Fibroblast of peridontal ligament (primary cell): ENCODE measurements around the gene COPS9.

Experiments used
- DNase-seq: peaks from one replicate; pipeline ENCODE4 v3.0.0-alpha.2; 2010; ENCODE audit errors: extremely low read depth

COPS9 gene

DNA sequence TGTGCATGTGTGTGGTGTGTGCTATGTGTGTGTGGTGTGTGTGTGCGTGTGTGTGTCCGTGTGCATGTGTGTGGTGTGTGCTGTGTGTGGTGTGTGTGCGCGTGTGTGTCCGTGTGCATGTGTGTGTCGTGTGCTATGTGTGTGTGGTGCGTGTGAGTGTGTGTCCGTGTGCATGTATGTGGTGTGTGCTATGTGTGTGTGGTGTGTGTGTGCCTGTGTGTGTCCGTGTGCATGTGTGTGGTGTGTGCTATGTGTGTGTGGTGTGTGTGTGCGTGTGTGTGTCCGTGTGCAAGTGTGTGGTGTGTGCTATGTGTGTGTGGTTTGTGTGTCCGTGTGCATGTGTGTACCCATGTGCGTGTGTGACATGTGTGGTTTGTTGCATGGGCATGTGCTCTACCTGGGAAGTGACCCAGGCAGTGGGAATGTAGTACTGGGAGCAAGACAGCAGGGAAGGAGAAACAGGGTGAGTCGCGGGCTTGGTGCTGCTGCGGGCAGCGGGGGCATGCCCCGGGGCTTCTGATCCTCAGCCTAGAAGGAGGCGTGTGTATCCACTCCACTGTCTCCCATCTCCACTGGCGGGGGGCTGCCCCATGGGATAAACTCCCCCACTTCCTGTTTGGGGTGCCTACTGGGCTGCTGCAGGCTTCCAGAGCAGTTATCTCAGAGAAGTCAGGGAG is 11.9 kb upstream of the COPS9 start:
- DNase-seq: no peak

DNA sequence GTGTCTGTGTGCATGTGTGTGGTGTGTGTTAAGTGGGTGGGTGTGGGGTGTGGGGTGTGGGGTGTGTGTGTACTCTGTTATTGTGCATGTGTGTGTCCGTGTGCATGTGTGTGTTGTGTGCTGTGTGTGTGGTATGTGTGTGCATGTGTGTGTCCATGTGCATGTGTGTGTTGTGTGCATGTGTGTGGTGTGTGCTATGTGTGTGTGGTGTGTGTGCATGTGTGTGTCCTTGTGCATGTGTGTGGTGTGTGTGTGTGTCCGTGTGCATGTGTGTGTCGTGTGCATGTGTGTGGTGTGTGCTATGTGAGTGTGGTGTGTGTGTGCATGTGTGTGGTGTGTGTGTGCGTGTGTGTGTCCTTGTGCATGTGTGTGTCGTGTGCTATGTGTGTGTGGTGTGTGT is 11.3 kb upstream of the COPS9 start:
- no peak for DNase-seq

DNA sequence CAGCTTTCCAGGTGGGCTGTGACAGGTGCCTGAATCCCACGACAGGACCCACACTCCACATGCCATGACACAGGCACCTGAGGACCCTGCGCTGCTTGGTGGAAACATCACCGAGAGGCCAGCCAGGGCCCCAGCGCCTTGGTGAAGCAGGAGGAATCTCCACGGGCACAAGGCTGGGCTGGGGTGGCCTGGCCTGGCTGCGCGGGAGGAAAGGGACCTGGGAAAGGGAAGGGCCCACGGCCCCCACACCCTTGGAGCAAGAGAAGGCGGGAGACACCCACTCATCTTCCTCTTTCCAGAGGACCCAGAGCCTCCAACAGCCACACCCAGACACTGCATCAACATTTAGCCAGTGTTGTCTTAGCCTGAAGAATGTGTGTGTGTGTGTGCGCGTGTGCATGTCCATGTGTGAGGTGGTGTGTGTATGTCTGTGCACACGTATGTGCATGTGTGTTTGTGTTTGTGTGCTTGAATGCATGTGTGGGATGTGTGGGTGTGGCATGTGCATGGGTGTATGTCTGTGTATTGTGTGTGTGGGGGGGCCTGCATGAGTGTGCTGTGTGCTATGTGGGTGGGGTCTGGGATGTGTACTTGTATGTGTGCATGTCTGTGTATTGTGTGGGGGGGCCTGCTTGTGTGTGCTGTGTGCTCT is 10.6 kb upstream of the COPS9 start:
- DNase-seq: no peak

DNA sequence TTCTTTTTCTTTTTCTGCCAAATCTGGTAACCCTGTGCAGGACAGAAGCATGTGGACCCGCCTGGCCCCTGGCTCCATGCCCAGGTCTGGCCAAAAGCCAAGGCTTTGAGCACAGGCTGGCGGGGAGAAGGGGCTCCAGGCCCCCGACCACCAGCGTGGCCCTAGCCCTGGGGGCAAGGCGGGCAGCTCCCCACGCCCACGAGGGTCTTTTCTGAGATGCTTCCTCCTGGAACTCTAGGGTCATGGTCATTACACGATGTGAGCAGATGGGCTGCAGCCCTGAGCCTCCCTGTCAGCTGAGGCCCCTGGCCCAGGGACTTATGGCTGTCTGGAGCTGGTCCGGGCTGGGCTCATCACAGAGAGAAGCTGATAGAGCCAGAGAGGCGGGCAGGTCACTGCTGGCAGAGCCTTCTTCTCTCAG is 10.0 kb upstream of the COPS9 start:
- DNase-seq: no peak

DNA sequence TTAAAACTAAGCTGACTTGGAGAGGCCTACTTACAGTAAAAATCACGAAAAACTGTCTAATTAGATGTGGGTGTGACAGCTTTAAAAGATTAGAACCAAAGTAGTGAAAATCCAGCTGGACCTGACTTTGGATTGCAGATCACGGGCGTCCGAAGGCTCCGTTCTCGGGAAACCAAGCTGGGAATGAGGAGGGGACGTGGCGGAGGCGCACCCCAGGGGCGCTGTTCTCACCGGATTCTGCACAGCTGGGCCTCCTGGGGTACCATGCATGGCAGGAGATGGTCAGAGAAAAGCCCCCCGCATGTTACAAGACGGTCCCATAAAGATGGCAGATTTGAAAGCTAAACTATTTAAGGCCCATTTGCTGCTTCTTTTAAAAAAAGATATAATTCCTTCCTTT is 9.4 kb upstream of the COPS9 start:
- DNase-seq: no peak

DNA sequence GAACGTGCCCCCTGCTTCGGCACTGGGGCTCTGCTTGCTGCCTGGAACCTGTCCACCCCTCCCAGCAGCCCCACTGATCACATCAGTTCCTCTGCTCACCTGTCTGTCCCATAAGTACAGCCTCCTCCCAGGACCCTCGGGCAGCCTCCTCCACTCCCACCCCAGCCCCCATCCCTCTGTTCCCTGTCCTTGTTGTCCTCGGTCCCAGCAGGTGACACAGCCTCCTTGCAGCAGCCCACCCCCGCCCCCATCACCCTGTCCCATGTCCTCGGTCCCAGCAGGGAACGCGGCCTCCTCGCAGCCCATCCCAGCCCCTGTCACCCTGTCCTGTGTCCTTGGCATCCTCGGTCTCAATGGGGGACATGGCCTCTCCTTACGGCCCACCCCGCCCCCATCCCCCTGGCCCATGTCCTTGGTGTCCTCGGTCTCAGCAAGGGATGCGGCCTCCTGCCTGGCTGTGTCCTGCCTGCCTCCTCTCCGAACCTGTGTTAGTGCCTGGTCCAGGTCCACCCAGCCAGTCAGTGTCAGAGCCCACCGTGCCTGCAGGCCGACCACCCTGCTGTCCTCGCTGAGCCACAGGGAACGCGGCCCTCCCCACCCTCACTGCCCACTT is 8.7 kb upstream of the COPS9 start:
- no peak for DNase-seq

DNA sequence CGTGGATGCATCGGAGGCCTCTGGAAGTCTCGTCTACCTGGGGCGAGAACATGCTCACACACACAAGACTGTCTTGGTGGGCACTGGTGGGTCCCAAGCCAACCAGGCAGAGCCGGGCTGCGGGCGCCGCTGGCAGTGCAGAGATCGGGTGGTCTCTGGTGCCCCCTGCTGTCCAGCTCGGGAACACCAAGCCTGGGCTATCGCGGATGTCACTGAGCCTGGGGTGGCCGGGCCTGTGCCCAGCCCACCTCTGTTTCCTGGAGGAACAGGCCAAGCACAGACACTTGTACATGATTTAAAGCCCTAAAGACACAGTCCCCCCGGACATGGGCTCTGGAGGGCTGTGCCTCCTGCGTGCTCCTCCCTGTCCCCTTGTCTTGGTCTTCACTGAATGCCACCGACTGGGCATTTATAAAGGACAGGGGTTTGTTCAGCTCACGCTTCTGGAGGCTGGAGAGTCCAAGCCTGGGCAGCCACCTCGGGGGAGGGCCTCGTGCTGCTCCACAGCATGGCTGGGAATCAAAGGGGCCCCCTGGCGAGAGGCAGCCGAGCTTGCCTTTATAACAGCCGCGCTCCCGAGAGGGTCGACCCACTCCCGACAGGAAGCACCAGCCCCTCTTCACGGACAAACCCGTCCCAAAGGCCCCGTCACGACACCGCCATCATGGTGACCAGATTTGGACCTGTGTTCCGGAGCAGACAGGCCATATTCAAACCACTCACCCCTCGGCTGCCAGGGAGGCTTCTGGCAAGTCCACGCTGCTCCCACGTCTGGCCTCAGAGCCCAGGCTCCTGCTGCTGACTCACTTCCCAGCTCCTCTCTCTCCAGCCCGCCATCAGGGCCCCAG is 7.9 kb upstream of the COPS9 start:
- peak; percentile 34 for DNase-seq

DNA sequence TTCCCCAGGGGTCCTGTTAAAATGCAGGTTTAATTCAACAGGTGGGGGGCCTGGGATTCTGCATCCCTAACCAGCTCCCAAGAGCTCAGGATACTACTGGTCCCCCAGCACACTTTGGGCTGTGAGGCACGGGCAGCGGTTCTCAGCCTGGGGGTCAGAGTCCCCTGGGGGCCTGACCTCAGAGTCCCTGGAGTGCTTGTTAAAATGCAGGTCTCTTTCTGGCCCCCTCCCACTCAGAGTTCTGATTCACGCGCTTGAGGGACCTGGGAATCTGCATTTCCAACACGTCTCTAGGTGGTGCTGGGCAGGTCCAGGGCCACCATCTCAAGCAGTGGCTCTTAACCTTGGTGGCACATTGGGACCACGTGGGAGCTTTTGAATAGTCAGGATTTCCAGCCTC is 7.2 kb upstream of the COPS9 start:
- no peak for DNase-seq

DNA sequence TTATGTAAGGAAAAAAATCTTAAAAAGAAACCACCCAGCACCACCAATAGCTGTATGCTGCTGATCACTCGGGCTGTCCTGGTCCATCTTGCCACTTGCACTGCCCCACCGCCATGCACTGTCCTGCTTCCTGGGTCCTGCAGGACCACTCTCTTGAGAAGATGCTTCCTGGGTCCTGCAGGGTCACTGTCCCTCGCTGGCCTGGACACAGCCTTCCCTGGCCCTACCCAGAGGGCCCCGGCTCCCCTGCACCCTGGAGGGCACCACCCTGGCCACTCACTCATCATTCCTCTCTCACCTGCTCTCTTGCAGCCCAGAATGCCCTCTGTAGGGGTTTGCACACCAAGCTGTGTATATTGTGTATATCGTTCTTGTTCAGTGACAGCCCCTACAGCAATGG is 6.8 kb upstream of the COPS9 start:
- no peak for DNase-seq

DNA sequence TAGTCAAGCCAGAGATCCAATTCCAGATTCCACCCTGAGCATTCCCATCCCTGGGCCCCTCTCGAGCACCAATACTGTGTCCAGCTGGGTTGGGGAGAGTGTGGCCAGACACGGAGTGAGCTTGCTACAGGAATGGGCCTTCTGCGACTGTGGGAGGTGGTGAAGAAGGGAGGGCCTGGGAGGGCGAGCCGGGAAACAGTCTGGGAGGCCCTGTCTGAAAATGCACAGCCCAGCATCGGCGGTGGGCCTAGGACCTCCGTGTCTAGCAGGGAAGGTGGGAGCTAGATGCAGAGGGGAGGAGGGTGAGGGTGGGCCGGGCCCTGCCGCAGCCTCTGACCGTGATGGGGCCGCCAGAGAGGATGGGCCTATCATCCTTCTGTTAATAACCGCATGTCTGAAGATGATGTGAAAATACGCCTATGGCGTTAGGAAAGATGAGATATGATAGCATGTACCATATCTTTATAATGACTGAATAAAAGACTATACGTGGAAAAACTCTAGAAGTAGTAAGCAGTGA is 6.2 kb upstream of the COPS9 start:
- no peak for DNase-seq

DNA sequence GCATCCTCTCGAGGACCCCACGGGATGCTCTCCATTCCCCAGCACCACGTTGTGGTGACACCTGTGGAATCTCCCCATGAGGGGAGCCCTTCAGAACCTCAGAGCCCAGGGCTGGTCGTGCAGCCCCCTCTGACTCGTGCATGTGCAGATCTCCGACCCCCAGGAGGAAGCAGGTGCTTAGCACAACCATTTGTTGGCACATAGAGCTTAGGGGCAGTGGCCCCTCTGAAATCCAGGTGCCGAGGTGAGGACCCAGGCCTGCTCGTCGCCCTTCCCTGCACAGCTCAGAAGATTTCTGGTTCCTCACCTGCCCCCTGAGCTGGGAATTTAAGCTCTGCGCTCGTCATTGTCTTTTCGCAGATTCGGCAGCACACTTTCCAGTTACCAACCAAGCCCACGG is 5.6 kb upstream of the COPS9 start:
- DNase-seq: no peak

DNA sequence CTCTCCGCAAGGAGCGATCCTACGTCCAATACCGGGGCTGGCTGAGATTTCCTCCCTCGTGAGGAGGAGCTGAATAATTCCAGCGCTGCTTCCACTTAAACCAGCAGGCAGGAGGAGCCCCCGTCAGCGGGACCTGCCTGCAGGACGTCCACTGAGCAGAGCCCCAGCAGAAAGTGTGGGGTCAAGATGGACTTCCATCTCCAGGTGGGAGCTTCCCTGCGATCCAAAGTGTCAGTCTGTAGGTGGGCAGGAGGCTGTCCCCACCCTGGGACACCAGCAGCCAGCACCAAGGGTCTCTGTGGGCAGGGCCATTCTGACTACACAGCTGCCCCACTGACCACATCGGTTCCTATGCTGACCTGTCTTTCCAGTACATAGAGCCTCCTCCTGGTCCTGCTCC is 4.8 kb upstream of the COPS9 start:
- no peak for DNase-seq

DNA sequence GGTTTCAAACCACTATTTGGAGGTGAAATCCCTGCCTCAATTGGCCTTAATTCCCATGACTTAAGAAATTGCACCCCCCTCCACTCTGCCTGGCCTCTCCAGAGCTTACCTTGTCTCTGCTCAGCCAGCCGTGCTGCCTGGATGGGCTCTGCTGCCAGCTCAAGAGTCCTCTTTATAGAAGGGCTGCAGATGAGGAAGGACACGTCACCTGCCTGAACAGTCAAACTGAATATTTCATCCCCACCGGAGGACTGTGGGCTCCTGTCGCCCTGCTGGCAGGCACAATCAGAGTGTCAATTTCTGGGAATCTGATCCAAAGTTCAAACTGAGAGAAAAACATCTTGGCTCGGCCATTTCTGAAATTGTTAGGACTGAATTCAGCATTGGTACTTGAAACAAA is 4.4 kb upstream of the COPS9 start, which contains the start of gene OTOS:
OTOS (minus strand) TSS at position 148 of the 400 bp plus-strand sequence. CDS start 332 bp downstream, outside the sequence.
- DNase-seq: no peak

DNA sequence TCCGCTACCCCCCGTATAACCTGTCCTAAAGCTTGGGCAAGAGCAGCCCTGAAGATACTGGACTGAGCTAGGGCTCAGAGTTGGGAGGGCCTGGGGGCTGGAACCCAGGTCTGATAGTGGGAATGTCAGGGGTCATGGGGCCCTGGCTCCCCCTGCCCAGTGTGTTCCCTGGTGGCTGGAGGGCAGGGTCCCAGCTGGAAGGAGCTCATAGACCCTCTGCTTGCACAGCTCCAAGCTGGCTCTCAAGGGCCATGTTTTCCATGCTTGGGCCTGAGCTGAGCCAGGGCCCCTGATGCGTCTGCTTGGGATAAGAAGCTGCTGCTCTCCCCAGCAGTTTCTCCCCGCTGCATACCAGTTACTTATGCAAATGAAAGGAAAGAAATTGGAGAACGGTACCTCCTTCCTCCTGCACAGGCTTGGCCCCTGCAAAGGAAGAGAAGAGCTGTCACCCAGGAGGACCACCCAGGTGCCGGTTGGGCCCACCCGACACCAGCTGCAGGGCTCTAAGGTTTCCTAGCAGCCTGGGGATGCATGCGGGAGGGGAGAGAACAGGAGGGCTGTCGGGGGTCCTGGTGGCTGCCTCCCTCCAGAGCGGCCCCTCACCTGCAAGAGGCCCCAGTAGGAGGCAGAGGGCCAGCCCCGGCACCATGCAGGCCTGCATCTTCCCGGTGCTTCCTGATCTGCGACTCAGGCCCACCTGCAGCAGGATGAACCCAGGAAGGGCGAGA is 3.7 kb upstream of the COPS9 start:
- DNase-seq: no peak

DNA sequence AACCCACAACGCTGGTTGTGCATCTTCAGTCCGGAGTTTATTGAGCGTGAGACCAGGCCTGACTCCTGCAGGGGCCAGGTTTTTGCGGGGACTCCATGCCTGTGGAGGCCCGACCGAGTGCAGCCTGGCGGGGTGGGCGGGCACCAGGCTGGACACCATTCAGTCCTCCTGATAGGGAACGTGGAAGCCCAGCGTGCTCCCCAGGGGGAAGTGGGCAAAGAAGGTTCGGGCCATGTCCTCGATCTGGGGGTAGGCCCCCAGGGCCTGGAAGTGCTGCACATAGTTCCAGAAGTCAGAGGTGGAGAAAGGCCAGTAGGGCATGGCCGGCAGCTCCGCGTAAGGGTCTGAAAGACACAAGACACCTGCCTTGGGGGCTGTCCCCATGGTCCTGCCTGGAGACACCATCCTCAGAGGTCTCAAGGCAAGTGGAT is 2.9 kb upstream of the COPS9 start:
- no peak for DNase-seq

DNA sequence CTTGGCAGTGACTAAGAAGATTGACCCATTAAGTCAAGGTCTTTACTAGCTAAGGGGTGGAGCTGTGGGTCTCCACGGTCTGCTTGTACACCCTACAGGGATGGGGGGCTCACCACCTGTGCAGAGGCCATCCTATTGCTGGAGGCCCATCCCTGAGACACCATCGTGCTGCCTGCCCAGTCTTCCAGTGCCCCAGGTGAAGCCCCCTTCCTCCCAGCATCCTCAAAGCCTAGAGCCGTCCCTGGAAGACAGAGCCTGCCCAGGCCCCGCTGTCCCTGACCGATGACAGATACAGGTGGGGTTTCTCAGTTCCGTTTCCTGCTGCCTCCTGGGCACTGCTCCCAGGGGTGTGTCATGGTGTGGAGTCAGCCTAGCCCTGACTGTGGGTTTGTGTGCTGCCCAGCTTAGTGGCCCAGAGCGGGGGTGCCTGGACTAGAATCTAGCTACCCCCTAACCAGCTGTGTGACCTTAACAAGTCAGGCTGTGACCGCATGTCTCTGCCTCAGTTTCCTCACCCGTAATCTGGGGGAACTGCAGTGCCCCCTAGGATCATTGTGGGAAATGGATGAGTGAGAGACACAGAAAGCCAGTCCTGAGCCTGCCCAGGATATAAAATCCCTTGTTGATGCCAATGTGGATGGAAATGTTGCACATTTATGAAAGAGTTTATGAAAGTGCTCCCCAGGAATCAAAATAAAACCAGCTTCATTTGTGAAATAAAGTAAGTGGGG is 2.3 kb upstream of the COPS9 start:
- no peak for DNase-seq

DNA sequence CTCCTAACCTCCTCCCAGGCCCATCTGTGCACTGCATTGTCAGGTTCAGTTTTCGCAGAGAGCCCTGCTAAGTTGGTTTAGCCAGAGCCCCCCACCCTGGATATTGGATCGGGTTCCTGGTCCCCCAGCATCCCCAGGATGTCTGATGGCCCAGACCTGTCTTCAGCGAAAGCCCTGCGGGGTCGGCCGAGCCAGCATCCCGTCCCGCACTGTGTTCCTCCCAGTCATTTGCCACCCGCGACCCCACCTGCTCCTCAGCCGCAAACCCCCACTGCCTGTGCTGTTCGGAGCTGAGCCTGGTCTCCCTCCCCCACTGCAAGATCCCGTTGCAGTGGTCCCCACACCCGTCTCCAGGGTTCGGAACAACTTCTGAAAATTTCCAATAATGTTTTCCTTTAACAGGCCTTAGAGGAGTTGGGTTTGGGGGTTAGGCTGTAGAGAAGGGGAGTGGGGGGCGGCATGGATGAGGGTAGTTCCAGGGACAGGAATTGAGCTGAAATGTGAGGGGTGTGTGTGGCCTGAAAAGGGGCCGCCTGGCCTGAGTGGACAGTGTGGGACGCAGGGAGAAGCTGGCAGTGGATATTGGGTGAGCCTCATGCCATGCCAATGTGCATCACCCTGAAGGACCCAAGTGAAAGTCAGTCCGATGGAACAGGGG is 1.6 kb upstream of the COPS9 start:
- DNase-seq: no peak

DNA sequence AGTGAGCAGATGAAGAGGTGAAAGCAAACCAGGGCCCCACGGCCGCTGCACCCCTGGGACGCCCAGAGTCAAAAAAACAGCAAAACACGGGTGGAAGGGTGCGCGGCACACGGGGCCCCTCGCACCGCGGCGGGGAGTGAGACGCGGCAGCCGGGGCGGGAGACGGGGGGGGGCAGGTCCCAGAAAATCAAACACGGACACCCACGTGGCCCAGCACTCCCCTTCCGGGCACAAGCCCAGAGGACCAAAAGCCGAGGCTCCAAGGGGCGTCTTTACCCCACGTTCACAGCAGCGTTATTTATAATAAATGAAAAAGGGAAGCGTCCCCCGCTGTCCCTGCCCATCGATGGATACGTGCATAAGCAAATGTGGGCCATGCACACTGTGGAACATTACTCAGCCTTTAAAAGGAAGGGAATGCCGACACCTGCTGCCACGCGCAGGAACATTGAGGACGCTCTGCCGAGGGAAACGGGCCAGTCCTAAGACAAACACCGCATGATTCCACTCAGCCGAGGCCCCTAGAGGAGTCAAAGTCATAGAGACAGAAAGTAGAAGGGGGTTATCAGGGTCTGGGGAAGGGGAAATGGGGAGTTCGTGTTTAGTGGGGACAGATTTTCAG is 677 bp upstream of the COPS9 start:
- DNase-seq: no peak

DNA sequence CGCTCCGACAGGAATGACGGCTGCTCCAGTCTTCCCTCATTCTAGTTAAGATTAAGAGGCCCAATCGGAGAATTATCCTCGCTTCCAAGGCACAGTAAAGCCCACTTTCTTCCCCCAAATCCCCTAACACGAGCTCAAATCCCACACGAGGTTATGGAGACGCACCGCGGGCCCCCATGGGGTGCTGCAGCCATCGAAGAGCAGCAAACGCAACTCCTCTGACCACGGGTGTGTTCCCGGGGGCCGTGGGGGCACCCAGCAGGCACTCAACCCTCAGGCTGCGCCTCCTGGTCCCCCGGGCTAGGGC is 446 bp downstream of the COPS9 start:
- peak; percentile 6 for DNase-seq

DNA sequence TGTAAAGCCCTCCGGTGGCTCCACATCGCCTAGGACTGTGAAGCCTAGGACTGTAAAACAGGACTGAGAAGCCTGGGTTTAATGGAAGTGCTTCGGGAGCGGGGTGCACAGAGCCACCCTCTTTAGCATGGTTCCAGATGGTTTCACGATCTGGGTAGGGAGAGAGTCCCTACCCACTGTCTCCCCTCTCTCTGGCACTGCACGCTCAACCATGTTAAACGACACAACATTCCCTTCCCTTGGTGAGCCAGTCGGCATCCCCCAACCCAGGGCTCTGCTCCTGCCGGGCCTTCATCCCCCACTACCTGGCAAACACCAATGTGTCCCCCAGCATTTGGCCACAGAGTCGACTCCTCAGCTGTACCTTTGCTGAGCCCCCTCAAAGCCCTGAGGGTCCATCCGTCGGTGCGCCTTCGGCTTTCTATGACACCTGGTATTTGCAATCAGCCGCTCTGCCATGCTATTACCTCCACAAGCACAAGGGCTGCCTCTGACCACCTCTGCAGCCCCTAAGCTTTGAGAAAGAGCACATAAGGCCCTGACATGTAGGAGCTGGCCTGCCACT is 1.1 kb downstream of the COPS9 start:
- no peak for DNase-seq
